ENCODE results near the gene TOX2. TPM values are rescaled to one million over a fixed set of nuclear protein-coding genes. Genes with fewer than 3 reads are reported as not detected.

TOX2 gene
- total and polyA plus RNA-seq, 2 of the 8 experiments (the other 6 are each of a cell fraction or from before 2014, with no cell fraction given), result 1.8 to 3.4 TPM

DNA sequence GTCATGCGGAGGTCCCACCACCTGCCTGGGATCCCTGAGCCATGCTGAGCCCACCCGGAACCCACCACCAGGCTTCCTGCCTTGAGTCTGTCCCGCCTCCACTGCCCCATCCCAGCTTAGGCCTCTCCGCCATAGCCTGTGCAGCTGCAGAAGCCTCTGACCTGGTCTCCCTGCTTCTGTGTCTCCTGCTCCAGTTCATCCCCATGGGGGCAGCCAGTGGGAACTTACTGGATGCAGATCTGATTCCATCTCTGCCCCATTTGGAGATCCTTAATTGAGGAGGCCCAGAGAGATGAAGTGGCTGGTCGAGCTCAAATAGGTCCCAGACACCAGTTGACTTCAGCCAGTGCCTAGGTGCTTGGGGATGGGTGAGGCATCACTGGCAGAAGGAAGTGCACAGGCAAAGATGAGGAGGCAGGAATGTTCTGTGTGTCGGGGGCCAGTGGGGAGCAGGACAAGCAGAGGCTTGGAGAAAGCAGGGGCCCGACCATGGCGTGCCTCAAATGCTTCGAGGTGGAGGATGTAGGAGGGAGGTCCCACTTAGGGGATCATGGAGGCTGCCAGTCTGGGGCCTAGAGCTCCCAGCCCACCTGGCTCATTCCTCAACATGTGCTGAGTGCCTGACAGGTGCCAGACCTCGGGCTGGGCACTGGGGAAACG is 112.8 kb downstream of the TOX2 start:
- no peak overlapping the region for H3K4me2 ChIP-seq (ENCODE audit: insufficient read depth in 1 of 2, low read depth in 2 of 2, low read length in 2 of 2)
- CTCF ChIA-PET (ENCODE audit: partially characterized antibody), result interaction anchor here (1.1 kb wide), 1 partner anchor 9 kb away, joined by 5 read pairs; no protein-coding TSS in a partner anchor
- H3K9me3 ChIP-seq (ENCODE audit: insufficient read depth in 2 of 2, low read depth in 1 of 2, low read length in 1 of 2), result no peaks in the 10 kb centered on the region
- no peak overlapping the region for H2BK20ac ChIP-seq (ENCODE audit: low read length)
- no peak overlapping the region for H4K8ac ChIP-seq (ENCODE audit: extremely low read depth, insufficient read depth, low read length)
- no peak overlapping the region for H3K23ac ChIP-seq (ENCODE audit: insufficient read length)
- H3K18ac ChIP-seq (ENCODE audit: extremely low read depth, low read length), result no peak overlapping the region; the same call in 1 of the 2 replicates
- H2BK5ac ChIP-seq (ENCODE audit: low read depth, low read length), result no peak overlapping the region
- WGBS, 2 experiments (ENCODE audit: extremely low coverage in 1 of 2, insufficient coverage in 1 of 2, insufficient read length in 1 of 2, insufficient replicate concordance in 2 of 2, low coverage in 1 of 2, low lambda C conversion rate in 2 of 2, missing lambda C conversion rate in 1 of 2), result 92% methylated on average over 11 of the region's 11 CpGs; no CpG with 5 or more reads in 1 of the 2 experiments
- no peaks in the 10 kb centered on the region for H3K79me1 ChIP-seq (ENCODE audit: low read depth, low read length)
- no peak overlapping the region for H2BK15ac ChIP-seq (ENCODE audit: low read length)
- no peaks in the 10 kb centered on the region for H3K27me3 ChIP-seq (replicated peaks in 1 of 4; ENCODE audit: control insufficient read depth in 3 of 4, extremely low read depth in 1 of 4, insufficient read depth in 3 of 4, low read length in 3 of 4)
- no peak overlapping the region for H2AFZ ChIP-seq (ENCODE audit: low read length)
- no peak overlapping the region for H3K4me3 ChIP-seq (ENCODE audit: extremely low read depth in 1 of 4, insufficient read depth in 2 of 4, low read depth in 3 of 4, low read length in 4 of 4)
- POLR2A ChIA-PET (ENCODE audit: partially characterized antibody), result no interaction called here
- H3K4ac ChIP-seq (replicated peaks; ENCODE audit: insufficient read length, low read depth, low read length), result no peak overlapping the region
- no peak overlapping the region for H3K56ac ChIP-seq (replicated peaks; ENCODE audit: insufficient read length, low read depth, low read length)
- no peaks in the 10 kb centered on the region for H4K20me1 ChIP-seq (replicated peaks in 1 of 2; ENCODE audit: control insufficient read depth in 1 of 2, insufficient read depth in 2 of 2, low read length in 2 of 2)
- H2BK12ac ChIP-seq (ENCODE audit: low read depth, low read length), result no peak overlapping the region
- H3K23me2 ChIP-seq (ENCODE audit: low read depth, low read length), result no peaks in the 10 kb centered on the region
- no peaks in the 10 kb centered on the region for H3K79me2 ChIP-seq (ENCODE audit: control insufficient read depth in 1 of 2, insufficient read depth in 2 of 2, low read length in 2 of 2)
- H3K36me3 ChIP-seq (ENCODE audit: control insufficient read depth in 2 of 4, insufficient read depth in 4 of 4, low read length in 3 of 4), result no peaks in the 10 kb centered on the region
- no peak overlapping the region for H4K5ac ChIP-seq (ENCODE audit: insufficient read length, low read depth, low read length)
- FAIRE-seq (no peak), DNase-seq (ENCODE audit: low read depth in 1 of 2, low spot score in 2 of 2) (no peak)
- H2BK120ac ChIP-seq (replicated peaks; ENCODE audit: low read depth, low read length), result no peak overlapping the region
- H3K27ac ChIP-seq (ENCODE audit: low read depth, low read length), result no peak overlapping the region
- no peak overlapping the region for H4K91ac ChIP-seq (replicated peaks; ENCODE audit: insufficient read length, low read length)
- H3K9ac ChIP-seq (replicated peaks in 1 of 4; ENCODE audit: extremely low read depth in 1 of 4, low read depth in 3 of 4, low read length in 3 of 4), result no peak overlapping the region
- H3K14ac ChIP-seq (ENCODE audit: insufficient read length), result no peak overlapping the region
- no peak overlapping the region for H2AK5ac ChIP-seq (ENCODE audit: low read depth, low read length)
- no peaks in the 10 kb centered on the region; a peak in 1 of 7 replicates for H3K4me1 ChIP-seq (replicated peaks in 1 of 4; ENCODE audit: control insufficient read depth in 3 of 4, insufficient read depth in 4 of 4, low read length in 3 of 4)
- no peak for TF ChIP-seq SUZ12 (IDR thresholded peaks at IDR 0.05; ENCODE audit: low read length)
- TF ChIP-seq EZH2 (IDR thresholded peaks at IDR 0.05; ENCODE audit: low read depth, low read length, severe bottlenecking), result no peak
- TF ChIP-seq HDAC6 (IDR thresholded peaks at IDR 0.05; ENCODE audit: low read depth, low read length), result no peak
- no peak for TF ChIP-seq TEAD4 (IDR thresholded peaks at IDR 0.05; ENCODE audit: low read depth, low read length)
- no peak for TF ChIP-seq SIRT6 (IDR thresholded peaks at IDR 0.05; ENCODE audit: low read length)
- TF ChIP-seq, protein P1, sequence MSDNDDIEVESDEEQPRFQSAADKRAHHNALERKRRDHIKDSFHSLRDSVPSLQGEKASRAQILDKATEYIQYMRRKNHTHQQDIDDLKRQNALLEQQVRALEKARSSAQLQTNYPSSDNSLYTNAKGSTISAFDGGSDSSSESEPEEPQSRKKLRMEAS (IDR thresholded peaks at IDR 0.05), result no peak
- TF ChIP-seq SAP30 (IDR thresholded peaks at IDR 0.05; ENCODE audit: insufficient read depth, insufficient replicate concordance, low read length), result no peak
- TF ChIP-seq KDM1A (IDR thresholded peaks at IDR 0.05; ENCODE audit: borderline replicate concordance, low read length), result no peak
- no peak for TF ChIP-seq TAF1 (IDR thresholded peaks at IDR 0.05; ENCODE audit: low read depth, low read length)
- no peak for TF ChIP-seq SP4 (IDR thresholded peaks at IDR 0.05; ENCODE audit: low read length)
- TF ChIP-seq EP300 (IDR thresholded peaks at IDR 0.05; ENCODE audit: borderline replicate concordance in 1 of 2, low read depth in 2 of 2, low read length in 2 of 2), result no peak
- TF ChIP-seq BCL11A (IDR thresholded peaks at IDR 0.05; ENCODE audit: low read depth in 2 of 2, low read length in 2 of 2), result no peak
- TF ChIP-seq CEBPB (IDR thresholded peaks at IDR 0.05; ENCODE audit: low read depth, low read length), result no peak
- no peak for TF ChIP-seq KDM5A (IDR thresholded peaks at IDR 0.05; ENCODE audit: low read length)

All from H1 (cell line).